HG03103 (cell line): ENCODE measurements around the gene XIRP1.
"Not testable (repeated sequence)": the region's sequence is repeated elsewhere in the genome, so short reads cannot be mapped to it uniquely, and the experiment has no call there.

ENCODE experiments used
- ATAC-seq: cut with Tn5 transposase; IDR thresholded peaks from one replicate; pipeline ENCODE4 v1.9.1; 2021; ENCODE audit warnings: low read depth; ENCODE audit not compliant: unreplicated experiment

XIRP1 gene

DNA sequence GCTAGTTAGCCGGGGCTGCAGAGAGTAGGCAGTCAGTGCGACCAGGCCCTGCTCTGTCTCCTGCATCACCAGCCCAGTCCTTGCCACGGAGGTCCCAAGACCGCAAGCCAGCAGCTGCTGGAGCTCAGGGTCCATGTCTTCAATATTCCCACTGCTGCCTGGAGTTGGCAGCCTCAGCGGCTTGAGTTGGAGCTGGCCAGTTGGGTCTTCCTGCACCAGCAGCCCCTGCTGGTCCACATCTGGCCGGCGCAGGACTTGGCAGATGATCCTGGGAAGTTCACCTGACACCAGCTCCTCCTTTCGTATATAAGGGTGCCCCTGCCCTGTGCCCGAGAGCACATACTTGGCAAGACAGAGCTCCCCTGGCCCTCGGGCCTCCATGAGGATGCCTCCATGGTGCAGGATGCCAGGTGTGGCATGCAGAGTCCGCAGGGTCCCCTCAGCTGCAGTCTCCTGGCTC, 5.7 kb downstream of the XIRP1 start:
- ATAC-seq, result no peak

DNA sequence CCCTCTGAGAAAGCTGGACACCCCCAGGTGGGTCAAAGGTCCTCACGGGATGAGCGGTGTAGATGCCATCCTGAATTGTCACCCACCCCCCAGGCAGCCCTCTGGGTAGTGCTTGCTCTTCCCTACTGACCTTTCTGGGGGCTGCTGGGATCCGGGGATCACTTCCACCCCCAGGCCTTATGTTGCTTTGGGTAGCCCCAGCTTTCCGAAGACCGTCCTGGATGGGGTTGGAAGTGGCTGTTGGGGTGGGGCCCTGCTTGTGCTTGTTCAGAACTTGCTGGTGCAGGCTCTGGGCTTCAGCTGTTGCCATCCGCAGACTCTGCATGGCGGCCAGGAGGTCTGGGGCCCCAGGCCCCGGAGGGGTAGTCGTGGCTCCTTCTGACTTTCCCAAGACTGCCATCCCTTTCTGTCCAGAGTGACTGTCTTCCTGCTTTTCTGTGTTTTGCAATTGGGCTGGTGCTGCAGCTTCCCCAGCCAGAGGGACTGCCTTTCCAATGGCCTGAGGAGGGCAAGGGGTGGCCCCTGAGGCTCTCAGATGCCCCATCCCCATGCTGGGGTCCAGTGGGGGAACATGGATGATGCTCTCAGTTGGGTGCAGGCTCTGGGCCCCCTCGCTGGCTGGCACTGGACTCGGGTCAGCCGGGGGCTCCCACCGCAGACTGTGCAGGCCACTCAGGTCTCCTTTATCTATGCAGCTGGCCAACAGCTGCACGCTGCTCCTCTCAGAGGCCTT, 6.3 kb downstream of the XIRP1 start:
- ATAC-seq, result no peak

DNA sequence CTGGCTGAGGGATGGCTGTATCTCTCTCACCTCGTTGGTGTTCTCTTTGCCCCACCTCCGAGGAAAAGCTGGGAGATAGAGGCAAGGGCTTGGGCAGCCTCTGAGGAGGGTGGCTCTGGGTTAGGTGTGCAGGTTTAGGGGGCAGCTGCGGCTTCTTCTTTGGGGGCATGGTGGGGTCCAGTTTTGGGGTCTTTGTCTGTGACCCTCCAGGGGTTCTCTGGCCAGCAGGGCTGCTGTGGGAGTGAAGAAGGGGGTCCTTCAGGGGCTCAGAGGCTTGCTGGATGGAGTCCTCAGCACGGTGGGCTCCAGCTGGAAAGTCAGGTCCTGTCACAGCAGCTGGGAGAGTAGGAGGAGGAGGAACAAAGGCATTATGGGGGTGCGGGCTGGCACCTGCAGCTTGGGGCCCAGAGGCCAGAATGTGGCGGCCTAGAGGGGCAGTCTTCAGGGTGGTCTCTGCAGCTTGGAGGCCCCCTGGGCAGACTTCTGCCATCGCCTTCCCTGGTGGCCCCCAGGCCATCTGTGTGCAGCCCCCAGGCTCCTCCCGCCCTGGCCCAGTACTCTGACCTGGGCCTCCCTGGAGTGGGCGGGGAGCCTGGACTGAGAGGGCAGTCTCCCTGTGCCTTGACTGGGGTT, 7.0 kb downstream of the XIRP1 start:
- no peak for ATAC-seq

DNA sequence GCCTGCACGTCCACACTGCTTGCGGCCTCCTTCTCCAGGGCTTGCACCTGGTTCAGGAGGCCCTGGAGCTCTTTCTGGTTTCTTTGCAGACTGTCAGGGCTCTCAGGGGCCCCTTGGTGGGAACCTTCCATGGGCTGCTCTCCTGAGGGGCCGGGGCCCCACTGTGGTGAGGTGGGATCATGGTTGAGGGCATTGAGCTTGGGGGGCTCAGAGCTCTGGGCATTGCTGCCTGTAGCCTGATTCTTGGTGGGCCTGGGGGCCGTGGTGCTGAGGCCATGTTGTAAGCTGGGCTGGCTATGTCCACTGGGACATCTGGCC, 7.5 kb downstream of the XIRP1 start:
- no peak for ATAC-seq

DNA sequence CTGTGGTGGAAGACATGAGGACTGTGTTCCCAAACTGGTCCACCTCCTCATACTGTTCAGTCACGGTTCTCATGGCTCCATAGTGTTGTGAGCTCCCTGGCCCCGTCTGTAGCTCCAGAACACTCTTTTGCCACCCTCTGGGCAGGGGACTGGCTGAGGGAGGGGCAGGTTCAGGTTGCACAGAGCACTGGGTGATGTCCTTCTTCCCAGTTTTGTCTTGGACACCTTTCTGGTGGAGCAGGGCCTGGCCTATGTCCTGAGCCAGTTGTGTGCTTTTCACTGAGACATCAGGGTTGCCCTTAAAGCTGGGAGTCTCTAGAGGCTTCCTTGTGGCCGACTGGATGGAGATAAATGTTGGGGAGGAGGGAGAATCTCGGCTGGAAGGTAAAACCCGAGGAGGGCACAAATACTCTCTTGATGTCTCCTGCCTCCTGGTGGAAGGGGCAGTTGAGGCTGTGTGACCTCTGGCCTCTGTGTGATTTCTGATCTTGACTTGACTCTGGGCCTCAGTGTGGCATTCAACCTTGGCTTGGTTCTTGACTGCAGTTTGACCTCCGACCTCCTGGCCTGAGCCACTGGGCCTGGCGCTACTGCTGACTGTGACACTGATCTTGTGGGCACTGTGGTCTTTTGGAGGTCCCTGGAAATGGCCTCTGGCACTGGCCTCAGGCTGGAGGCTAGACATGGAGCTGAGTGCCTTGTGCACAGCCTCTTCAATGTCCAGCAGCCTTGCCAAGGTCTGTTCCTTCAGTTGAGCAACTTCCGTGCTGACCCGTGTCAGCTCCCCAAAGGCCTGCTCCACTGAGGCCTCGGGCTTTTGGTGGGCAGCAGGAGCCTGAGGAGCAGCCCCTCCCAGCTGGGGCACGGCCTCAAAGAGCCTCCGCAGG, 8.1 kb downstream of the XIRP1 start:
- ATAC-seq, result no peak

DNA sequence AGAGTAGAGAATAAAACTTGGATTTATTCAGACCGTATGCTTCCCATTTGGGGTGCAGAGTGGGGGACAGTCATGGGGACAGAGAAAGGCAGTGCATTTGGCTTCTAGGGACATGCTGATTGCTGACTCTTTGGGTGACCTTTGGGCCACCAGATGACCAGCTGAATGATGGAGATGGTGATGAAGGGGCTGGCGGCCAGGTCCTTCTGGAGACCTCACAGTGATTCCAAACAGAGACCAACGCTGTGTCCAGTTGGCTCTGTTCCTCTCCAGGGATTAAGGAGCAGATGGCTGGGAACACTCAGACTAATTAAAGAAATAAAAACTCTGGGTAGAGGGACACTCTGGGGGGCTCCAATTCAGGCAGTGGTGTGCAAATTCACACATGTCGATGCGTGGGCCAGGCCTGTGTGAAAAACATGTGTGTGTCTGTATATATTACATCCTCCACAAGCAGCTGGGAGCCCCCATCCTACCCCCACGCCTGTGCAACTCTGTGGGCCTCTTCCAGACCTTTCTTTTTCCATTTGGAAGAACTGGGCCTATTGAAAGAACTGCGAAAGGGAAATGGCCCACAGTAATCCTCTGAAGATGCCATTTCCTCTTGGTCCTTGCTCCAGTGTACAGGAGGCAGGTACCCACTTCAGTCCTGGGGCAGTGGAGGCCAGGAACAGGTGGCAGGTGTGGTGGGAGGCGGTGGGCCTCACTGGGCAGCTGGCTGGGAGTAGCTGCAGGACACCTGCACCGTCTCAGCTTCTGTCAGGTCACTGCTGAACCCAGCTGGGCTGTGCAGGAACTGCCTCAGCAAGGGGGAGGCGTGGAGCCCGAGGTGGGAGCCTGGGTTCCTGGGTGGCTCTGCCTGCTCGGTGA, 8.9 kb downstream of the XIRP1 start:
- ATAC-seq, result no peak

DNA sequence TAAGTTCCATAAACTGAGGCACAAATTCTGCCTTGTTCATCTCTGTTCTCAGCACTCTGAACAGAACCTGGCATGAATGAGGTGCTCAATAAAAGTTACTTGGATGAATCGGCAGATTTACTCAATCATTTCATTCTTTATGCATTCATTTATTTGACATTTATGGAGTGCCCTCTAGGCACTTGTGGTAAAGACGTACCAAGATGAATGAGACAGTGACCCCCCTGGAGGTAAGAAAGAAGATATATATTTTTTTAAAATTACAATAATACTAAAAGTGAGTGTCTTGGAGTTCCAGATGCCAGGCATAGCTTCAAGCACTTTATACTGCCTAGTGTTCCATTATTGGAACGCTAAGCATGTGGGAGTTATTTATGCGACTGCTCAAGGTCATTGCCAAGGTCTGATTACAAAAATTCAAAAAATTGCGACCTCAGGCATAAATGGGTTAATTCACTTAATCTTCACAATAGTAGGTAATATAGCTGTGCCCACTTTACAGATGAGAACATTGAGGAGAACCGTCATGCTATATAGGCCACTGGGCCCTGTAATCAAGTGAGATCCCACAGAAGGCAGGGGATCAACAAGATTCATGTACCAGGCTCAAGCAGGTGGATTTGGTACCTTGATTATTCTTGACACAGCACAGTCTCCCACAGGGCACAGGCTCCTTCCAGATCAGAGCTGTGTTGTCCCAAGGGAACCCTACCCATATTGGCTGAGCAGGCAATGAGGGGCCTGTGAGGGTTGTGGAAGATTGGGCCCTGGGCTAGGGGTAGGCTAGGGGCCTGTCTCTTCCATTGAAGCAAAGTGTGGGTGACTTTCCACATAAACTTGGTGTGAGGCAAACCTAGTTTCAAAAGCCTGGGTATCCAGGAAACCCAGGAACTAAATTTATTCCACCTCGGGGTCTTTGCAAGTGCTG, 10.7 kb downstream of the XIRP1 start:
- ATAC-seq, result no peak

DNA sequence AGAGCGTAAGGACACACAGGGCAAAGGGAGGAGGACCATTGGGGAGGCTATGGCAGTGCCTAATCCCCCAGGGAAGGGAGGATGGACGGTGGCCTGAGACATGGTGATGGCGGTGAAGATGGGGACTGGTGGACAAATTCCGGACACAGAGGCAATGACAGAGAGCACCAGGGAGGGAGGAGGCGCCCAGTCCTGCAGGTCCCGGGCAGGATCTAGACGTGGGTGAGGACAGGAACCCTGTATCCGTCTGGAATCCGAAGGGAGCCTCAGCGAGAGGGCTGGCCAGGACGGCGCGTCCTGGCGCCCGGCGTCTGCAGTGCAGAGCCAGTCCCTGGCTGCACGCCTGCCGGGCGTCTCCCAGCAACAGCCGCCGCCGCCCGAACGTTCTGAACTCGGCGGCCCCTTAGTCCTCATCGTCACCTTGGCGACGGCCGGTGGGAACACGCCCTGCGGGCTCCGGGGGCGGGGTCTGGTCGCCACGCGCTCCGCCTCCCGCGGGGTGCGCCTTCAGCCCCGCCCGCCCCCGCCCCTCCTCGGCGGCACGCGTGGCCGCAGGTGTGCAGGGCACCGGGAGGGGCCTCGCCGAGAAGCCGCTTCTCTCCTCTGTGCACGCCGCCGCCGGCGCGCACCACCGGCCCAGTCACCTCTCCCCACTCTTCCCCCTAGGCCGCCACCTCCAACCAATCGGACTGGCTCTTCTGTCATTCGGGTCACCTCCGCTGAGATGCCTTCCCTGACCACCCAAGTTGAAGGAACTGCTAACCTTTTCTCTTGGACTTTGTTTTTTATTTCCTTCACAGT, 11.6 kb downstream of the XIRP1 start:
- peak; percentile 93 for ATAC-seq

DNA sequence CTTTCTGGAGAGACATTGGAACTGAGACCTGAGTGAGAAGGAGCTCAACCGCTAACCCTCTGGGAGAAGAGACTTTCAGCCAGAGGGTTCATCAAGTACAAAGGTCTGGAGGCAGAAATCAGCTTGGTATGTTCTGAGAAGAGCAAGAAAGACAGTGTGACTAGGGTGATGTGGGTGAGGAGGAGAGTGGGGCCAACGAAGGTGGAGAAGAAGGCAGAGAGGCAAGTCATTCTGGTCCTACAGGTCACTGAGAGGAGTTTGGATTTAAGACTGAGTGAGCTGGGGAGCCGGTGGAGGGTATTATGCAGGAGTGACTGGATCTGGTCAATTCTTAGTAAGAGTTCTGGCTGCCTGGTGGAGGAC, 12.2 kb downstream of the XIRP1 start:
- no peak for ATAC-seq

DNA sequence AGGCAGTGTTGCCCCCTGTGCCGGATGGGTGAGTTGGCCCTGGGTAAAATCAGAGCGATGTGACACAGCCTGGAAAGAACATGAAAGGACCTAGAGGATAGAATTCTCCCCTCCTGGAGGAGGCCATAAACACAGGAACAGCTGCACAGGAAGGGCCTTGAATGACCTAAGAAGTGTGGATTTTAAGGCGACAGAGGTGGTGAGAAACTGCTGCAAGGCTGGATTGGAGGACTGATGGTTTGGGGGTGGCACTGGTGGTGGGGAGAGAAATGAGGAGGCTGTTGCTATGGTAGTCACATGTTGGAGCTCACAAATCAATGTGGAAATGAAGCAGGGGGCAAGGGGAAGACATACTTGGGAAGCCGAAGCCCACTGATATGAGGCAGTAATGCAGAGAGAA, 13.8 kb downstream of the XIRP1 start:
- ATAC-seq, result no peak

DNA sequence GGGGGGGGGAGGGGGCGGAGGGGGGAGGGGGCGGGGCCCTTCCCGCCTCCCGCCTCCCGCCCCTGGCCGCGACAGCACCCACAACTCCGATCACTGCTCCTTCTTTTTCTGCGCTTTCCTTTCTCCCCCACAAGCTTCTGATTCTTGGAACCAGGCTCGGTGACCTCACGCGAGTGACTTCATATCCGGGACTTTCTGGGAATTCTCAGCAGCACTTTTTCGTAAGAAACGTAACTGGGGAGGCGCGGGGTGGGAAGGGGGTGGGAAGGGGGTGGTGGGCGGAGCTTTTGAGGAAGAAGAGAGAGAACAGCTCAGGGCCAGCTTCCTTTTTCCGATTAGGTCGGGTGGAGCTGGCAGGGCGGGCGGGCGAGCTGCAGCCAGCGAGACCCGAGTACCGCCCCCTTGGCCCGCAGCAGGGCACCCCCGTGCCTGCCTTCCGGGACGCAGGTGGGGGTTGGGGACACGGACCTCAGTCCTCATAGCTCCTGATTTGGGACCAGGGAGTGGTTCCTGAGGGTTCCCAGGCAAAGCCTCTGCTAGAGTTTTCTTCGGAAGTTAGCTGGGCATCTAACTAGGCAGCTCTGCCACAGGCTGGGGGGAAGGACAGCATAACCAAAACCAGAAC, 14.6 kb downstream of the XIRP1 start:
- ATAC-seq, result no peak

DNA sequence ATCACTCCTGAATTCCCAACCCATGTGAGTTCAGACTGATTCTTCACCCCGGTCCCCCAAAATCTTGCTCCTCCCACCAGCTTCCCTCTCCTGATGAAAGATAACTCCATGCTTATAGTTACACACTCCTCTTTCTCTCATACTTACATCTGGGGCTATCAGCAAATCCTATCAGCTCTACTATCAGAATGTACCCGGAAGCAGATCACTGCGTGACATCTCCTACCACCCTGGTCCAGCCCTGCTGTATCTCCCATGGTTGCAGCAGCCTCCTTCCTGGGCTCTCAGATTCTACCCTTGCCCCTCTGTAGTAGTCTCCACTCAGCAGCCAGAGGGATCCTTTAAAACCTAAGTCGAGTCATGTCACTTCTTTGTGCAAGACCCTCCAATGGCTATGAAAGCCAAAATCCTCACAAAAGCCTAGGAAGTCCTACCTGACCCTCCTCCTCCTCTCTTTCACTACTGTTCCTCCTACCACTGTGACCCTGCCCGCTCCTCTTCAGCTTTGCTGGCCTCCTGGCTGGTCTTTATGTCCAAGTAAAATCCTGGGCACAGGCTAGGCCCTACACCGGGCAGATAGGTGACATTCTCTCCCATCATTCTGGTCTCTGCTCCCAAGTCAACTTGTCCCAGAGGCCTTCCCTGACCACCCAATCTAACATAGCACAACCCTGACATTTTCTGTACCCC, 16.2 kb downstream of the XIRP1 start:
- no peak for ATAC-seq

DNA sequence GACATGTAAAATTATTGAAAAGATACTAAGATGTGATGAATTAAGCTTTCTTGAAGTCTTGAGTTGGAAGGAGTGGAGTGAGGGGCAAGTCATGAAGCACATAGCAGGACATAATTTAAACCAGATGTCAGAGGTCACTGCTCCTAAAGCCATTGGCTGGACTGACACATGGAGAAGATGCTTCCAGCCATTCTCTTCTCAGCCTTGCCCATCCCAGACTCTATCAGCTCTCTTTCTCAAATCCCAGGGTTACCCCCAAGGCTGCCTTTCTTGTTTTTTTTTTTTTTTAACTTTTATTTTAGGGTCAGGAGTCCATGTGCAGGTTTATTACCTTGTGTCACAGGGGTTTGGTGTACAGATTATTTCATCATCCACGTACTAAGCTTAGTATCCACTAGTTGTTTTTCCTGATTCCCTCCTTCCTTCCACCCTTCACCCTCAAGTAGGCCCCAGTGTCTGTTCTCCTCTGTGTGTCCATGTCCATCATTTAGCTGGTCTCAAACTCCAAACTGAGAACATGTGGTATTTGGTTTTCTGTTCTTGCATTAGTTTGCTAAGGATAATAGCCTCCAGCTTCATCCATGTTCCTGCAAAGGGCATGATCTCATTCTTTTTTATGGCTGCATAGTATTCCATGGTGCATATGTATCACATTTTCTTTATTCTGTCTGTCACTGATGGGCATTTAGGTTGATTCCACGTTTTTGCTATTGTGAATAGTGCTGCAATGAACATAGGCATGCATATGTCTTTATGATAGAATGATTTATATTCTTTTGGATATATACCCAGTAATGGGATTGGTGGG, 18.9 kb downstream of the XIRP1 start:
- ATAC-seq, result no peak

DNA sequence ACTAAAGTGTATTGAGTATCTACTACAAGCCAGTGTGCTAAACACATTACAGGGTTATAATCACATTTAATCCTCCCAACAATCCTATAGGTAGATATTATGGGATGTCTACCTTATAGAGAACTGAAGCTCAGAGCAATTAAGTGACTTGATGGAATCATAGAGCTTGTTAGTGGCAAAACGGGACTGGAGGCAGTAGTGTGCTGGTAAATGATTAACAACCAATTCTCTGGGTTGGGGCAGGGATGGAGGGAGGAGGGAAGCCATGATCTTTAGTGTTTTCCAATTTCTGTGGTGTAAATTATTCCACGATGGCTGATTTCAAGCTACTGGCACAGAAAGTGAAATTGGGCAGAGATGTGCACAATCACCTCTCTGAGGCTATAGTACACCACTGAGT, 20.5 kb downstream of the XIRP1 start:
- no peak for ATAC-seq

DNA sequence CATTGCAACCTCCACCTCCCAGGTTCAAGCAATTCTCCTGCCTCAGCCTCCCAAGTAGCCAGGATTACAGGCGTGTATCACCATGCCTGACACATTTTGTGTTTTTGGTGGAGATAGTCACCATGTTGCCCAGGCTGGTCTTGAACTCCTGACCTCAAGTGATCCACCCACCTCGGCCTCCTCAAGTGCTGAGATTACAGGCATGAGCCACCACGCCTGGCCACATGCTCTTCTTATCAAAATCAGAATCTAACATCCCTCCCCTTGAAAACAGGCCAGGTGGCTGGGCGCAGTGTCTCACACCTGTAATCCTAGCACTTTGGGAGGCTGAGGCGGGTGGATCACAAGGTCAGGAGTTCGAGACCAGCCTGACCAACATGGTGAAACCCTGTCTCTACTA, 21.5 kb downstream of the XIRP1 start:
- ATAC-seq, result not testable (repeated sequence)

DNA sequence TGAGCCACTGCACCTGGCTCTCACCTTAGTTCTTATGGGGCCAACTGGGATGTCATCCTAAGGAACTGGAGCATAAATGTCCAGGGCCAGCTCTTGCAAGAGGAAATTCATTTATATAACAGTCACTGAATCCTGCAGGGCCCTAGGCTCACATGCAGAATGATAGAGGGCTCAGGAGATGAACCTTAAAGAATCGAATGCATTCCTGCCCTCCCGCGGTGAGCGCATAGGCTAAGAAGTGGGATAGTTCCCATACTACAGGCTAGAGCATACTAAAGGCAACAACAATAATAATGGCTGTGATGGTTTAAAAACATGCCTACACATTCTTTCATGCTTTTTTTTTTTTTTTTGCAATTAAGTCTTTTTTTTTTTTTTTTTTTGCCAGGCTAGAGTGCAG, 21.9 kb downstream of the XIRP1 start:
- ATAC-seq, result no peak

DNA sequence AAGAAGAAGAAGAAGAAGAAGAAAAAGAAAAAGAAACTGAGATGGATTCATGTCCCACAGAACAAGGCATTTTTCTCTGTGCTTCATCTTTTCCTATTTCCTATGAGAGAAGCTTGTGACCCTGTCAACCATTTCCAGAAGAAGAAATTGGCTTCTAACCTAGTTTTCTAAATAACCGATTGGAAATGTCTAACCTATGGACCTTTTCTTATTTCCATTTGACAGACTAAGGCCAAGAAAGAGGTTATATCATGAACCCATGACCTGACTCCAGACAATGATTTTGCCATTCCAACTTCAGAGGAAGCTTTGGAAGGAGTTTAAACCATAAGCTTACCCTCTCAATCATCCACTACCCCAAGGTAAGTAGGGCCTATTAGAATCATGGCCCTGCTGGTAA, 22.7 kb downstream of the XIRP1 start:
- ATAC-seq, result no peak
